ENCODE measurements around the gene ERN2.
A peak's percentile ranks its signal among the peaks of the same experiment; 100 is the strongest.

ERN2 gene

GRCh38 chr16:23683487-23683886 is 29.5 kb downstream of the ERN2 start:
- no peak overlapping the region for H3K4me3 ChIP-seq (ENCODE audit: low read length)
- TF ChIP-seq, protein P1, sequence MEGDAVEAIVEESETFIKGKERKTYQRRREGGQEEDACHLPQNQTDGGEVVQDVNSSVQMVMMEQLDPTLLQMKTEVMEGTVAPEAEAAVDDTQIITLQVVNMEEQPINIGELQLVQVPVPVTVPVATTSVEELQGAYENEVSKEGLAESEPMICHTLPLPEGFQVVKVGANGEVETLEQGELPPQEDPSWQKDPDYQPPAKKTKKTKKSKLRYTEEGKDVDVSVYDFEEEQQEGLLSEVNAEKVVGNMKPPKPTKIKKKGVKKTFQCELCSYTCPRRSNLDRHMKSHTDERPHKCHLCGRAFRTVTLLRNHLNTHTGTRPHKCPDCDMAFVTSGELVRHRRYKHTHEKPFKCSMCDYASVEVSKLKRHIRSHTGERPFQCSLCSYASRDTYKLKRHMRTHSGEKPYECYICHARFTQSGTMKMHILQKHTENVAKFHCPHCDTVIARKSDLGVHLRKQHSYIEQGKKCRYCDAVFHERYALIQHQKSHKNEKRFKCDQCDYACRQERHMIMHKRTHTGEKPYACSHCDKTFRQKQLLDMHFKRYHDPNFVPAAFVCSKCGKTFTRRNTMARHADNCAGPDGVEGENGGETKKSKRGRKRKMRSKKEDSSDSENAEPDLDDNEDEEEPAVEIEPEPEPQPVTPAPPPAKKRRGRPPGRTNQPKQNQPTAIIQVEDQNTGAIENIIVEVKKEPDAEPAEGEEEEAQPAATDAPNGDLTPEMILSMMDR (conservative IDR thresholded peaks at IDR 0.05; ENCODE audit: low read length) = no peak
- DNase-seq (ENCODE audit: low read depth) = no peak

- H3K4me3 ChIP-seq (ENCODE audit: low read length) = no peak overlapping the region
- TF ChIP-seq, protein P1 (conservative IDR thresholded peaks at IDR 0.05; ENCODE audit: low read length) = no peak
- DNase-seq (ENCODE audit: low read depth) = peak; percentile 53
Measured at GRCh38 chr16:23682181-23682580, 30.8 kb downstream of the ERN2 start.

- TF ChIP-seq, protein P1 (conservative IDR thresholded peaks at IDR 0.05; ENCODE audit: low read length) = no peak
- no peak for DNase-seq (ENCODE audit: low read depth)
- peak overlapping the region; percentile 75 for H3K4me3 ChIP-seq (ENCODE audit: low read length)
Measured at GRCh38 chr16:23679986-23680336, 33.1 kb downstream of the ERN2 start.

DNA sequence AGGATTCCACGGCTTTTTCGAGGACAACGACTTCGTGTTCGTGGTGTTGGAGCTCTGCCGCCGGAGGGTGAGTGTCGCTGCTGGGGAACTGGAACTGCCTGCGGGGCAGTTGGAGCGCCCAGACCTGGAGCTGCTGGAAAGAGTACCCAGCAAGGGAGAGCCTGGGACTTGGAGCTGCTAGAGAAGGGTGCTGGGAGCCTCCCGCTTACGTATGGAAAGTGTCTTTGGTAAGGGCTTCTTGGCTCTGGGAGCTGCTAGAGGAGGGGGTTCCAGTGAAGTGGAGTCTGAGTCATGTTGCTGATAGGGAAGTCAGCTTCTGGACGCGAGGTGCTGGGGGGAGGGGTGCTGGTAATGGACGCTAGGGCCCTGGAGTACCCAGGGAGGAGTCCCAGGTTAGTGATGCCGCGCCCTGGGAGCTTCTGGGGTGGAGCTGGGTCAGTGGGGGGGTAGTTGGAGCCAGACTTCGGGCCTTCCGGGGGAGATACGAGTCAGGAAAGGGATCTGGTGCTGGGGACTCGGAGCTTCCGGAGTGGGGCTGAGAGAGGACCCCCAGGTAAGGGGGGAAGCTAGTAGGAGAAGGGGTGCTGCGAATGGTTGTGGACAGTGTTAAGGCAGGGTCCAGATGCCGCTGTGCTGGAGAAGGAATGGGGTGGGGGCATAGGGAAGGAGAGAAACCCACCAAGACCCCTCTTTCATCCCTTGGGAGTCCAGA is 33.6 kb downstream of the ERN2 start:
- TF ChIP-seq, protein P1 (conservative IDR thresholded peaks at IDR 0.05; ENCODE audit: low read length) = no peak
- DNase-seq (ENCODE audit: low read depth) = no peak
- peak overlapping the region; percentile 75 for H3K4me3 ChIP-seq (ENCODE audit: low read length)

DNA sequence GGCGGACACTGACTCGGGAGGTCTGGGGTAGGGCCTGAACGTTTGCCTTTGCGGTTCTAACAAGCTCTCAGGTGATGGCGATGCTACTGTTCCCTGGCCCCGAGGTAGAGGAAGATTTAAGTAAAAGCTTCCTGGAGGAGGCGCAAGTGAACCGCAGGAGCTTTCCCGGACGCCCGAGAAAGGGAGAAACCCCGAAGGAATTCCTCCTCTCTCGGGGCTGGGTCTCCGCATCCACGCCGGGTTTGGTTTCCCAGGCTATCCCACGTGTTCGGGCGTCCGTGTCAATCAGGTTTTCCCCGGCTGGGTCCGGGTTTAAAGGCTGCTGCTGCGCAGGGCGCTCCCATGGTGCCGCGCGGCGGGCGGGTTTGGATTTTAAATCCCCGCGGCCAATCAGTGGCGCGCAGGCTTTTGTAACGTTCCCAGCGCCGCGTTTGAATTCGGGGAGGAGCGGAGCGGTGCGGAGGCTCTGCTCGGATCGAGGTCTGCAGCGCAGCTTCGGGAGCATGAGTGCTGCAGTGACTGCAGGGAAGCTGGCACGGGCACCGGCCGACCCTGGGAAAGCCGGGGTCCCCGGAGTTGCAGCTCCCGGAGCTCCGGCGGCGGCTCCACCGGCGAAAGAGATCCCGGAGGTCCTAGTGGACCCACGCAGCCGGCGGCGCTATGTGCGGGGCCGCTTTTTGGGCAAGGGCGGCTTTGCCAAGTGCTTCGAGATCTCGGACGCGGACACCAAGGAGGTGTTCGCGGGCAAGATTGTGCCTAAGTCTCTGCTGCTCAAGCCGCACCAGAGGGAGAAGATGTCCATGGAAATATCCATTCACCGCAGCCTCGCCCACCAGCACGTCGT is 34.4 kb downstream of the ERN2 start, which contains the start of gene PLK1:
TSS of gene PLK1 (plus strand) at position 460 of the 844 bp plus-strand sequence. CDS start at position 504, 44 bp downstream.
- peak; percentile 64 for DNase-seq (ENCODE audit: low read depth)
- TF ChIP-seq, protein P1 (conservative IDR thresholded peaks at IDR 0.05; ENCODE audit: low read length) = peak; percentile 49
- H3K4me3 ChIP-seq (ENCODE audit: low read length) = peak within 1 kb of the TSS; percentile 75

GRCh38 chr16:23676924-23677480 is 36.0 kb downstream of the ERN2 start:
- TF ChIP-seq, protein P1 (conservative IDR thresholded peaks at IDR 0.05; ENCODE audit: low read length) = no peak
- DNase-seq (ENCODE audit: low read depth) = no peak
- no peak overlapping the region for H3K4me3 ChIP-seq (ENCODE audit: low read length)
